Glomerular endothelial cell (primary cell): Measurements from ENCODE around the gene RIC3. TPM values are rescaled to one million over a fixed set of nuclear protein-coding genes. Genes with fewer than 3 reads are reported as not detected.
A peak's percentile ranks its signal among the peaks of the same experiment; 100 is the strongest.
"Not testable (repeated sequence)": the region's sequence is repeated elsewhere in the genome, so short reads cannot be mapped to it uniquely, and the experiment has no call there.

Experiments used
- DNase-seq: peaks from one replicate; pipeline ENCODE4 v3.0.0-alpha.2; 2011; ENCODE audit warnings: low read depth, low spot score; ENCODE audit errors: extremely low read depth
- total RNA-seq: library from RNA; depleted of rRNA; stranded (reverse); fragments of >200 nt; gene quantifications from 2 replicates; pipeline ENCODE4 v1.2.3, GENCODE V29; 2015

The RIC3 gene
- total RNA-seq, 1 donor from 2014 or later, result not detected

- peak; percentile 20 for DNase-seq
Observed at GRCh38 chr11:8192016-8192895, 23.4 kb upstream of the RIC3 start.

DNA sequence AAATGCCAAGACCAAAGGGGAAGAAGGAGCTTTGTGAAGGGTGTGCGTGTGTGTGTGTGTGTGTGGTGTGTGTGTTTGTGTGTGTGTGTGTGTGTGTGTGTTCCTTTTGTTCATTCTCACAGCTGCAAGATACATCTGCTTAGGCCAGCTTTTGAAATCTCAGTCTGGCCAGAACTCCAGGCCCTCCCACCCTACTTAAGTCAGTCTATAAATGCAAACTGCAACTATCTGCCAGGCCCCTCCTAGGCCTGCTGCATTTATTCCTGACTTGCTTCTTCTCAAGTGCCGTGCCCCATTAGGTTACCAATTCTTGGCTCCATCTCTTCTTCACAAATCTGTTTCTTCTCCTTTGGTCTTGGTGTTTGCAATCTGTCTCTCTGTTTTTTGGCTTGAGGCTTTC, 21.6 kb upstream of the RIC3 start:
- DNase-seq, result no peak

GRCh38 chr11:8186429-8186828, 17.6 kb upstream of the RIC3 start:
- DNase-seq, result no peak

DNA sequence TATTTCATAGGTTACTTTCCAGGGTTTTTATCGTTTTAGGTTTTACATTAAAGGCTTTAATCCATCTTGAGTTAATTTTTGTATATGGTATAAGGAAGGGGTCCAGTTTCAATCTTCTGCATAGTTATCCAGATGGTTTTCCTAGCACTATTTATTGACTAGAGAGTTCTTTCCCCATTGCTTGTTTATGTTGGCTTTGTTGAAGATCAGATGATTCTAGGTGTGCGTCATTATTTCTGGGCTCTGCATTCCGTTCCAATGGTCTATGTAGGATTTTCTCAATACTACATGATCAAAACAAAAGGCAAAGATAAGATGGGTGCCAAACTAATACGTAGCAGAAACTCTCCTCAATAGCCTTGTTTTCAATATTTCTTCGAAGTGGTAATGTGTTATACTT, 14.3 kb upstream of the RIC3 start:
- DNase-seq, result no peak

GRCh38 chr11:8180469-8180868, 11.6 kb upstream of the RIC3 start:
- no peak for DNase-seq

- no peak for DNase-seq
Observed at GRCh38 chr11:8178297-8178696, 9.5 kb upstream of the RIC3 start.

- no peak for DNase-seq
Observed at GRCh38 chr11:8177136-8177535, 8.3 kb upstream of the RIC3 start.

GRCh38 chr11:8167796-8168195, 1.0 kb downstream of the RIC3 start:
- DNase-seq, result no peak

- no peak for DNase-seq
Observed at GRCh38 chr11:8164746-8165145, 4.1 kb downstream of the RIC3 start.

DNA sequence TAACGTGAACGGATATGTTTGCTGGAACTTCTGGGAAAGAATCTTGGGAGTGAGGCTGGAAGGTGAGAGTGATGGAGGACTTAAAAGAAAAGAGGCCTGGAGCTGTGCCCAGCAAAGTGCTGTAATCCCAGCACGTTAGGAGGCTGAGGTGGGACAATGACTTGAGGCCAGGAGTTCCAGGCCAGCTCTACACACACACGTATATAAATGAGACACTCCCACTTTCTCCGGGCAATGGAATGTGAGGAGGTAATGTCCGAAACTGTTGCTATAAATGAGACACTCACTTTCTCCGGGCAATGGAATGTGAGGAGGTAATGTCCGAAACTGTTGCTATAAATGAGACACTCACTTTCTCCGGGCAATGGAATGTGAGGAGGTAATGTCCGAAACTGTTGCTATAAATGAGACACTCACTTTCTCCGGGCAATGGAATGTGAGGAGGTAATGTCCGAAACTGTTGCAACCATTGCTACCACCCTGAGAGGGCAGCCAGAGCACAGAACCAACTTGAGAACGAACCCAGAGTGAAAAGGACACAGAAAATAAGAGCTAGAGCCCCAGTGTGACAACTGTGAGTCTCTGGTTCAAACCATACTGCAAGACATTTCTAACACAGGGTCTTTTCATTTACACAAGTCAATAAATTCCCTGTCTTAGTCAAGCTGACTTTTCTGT, 7.1 kb downstream of the RIC3 start:
- not testable (repeated sequence) for DNase-seq

DNA sequence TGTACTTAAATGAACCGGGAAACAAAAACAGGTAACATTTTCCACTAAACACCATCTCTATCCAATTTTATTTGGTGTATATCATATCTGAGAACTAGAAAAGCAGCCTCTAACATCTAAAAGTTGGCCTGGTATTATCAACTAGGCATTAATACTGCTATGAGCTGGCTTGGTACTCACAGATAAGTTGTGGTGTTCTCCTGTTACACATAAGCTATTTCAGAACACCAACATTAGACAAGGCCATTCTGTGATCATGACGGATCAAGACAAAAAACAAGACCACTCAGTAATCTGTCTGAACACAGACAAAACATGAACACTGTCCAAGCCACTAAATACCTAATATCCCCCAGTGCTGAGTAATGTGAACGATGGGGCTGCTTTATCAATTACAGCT, 11.9 kb downstream of the RIC3 start:
- DNase-seq, result no peak

- DNase-seq, result no peak
Observed at GRCh38 chr11:8149726-8150125, 19.1 kb downstream of the RIC3 start.

DNA sequence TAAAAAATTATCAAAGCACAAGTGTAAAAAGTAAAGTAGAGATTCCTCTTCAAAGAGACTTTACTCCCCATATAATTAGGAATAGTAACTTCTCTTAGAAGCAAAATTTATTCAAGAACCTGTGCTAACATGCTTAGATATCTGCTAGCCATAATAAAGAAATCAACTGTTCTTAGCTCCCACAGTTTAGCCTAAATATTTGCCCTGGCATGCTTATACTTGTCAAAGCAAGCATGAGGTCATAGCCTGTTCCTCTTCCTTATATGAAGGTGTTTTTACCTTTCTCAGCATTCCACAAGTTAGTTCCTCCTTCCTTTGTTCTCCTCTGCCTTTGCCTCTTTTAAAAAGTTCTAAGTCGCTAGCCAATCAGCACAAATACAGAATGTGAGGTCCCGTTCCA, 30.3 kb downstream of the RIC3 start:
- DNase-seq, result no peak

- DNase-seq, result no peak
Observed at GRCh38 chr11:8127447-8127846, 41.4 kb downstream of the RIC3 start.

GRCh38 chr11:8126649-8127289, 42.1 kb downstream of the RIC3 start:
- DNase-seq, result no peak

GRCh38 chr11:8122173-8122764, 46.6 kb downstream of the RIC3 start:
- DNase-seq, result no peak

GRCh38 chr11:8111636-8112035, 57.2 kb downstream of the RIC3 start:
- no peak for DNase-seq

GRCh38 chr11:8110396-8110795, 58.4 kb downstream of the RIC3 start:
- no peak for DNase-seq

DNA sequence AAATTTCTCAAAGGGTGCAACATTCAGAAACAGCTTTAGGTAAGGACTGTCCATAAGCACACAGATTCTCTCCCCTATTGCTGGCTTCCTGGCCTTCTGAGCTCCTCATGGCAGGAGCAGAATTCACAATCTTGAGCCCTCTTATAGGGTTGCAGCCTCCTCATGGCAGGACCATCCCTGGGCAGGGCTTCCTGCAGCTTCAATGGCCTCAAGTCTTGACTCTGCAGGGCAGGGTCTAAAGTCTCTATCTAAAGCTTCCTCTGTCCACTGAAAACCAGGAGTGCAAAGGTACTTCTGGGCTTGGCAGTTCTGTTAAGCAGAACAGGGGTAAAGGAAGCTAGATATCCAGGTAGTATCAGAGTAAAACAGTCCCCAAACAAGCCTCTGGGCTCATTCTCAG, 59.1 kb downstream of the RIC3 start:
- DNase-seq, result no peak

DNA sequence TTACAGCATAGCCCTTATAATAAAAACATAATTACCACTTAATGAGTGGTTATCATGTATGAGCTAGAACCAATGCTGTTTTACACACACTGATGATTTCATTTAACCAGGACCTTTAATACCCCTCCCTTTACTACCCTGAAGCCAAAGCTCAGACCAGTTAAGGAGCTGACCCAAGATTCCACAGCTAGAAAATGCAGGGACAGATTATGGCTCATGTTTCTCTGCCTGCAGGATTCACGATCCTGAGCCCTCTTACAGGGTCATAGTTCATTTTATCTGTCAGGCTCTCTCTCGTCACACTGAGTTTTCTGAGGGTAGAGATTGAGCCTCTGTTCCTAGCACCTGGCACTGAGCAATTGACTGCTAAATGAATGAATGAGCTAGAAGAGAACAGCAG, 60.4 kb downstream of the RIC3 start:
- DNase-seq, result no peak

DNA sequence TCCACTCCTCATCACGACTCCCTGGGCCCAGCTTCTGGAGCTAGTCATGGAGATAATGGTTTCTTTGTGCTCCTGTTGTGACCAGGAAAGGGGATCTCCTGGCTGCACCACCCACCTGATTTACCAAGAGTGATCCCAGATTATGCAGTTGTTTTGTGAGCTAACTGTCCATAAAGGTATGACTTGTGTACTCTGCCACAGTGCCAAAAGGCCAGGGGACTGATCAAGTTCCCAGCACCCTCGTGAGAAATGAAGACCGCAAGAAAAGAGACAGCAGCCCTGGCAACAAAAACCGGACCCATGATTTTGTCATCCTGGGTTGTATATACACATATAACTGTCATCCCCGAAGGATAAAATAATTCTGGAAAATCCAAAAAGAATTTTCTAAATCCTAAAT, 61.2 kb downstream of the RIC3 start:
- no peak for DNase-seq
